ENCODE results near the gene HK1.

- TF ChIP-seq CTCF (IDR thresholded peaks at IDR 0.05; ENCODE audit: insufficient read depth, low read depth, low read length): no peak
- TF ChIP-seq EZH2 (IDR thresholded peaks at IDR 0.05; ENCODE audit: insufficient read depth, low read length): no peak
Observed at GRCh38 chr10:69331161-69331560, 52.9 kb downstream of the HK1 start.

All from astrocyte (in vitro differentiated cells and primary cell).